A549 (cell line): ENCODE results near the gene CSGALNACT2.

Experiments used
- CBX2 ChIP-seq: fragments of 200-600 bp; sonication (generic); IDR thresholded peaks from 2 replicates; pipeline ENCODE4 v1.6.1; 2016; ENCODE audit warnings: low read depth, mild to moderate bottlenecking, borderline replicate concordance
- CTCF ChIP-seq: fragments of >200 bp; sonication (Bioruptor Twin); formaldehyde crosslinking; IDR thresholded peaks from 3 replicates; pipeline ENCODE4 v1.5.1; 2016
- RAD21 ChIP-seq, 2 experiments: fragments of >200 bp in 1 of 2; sonication (Bioruptor Twin) in 1 of 2; formaldehyde crosslinking in 1 of 2; IDR thresholded peaks in 1 of 2; conservative IDR thresholded peaks in 1 of 2; 2 replicates in 1 of 2; 3 replicates in 1 of 2; pipeline ENCODE4 v1.6.1; 2012 to 2018; ENCODE audit warnings: inconsistent platforms in 1 of 2

GRCh38 chr10:43111101-43111500, 27.1 kb upstream of the CSGALNACT2 start:
- no peak for TF ChIP-seq RAD21 (conservative IDR thresholded peaks at IDR 0.05 in 1 of 2, IDR thresholded peaks at IDR 0.05 in 1 of 2)
- no peak for TF ChIP-seq CBX2
- TF ChIP-seq CTCF: no peak
